Hepatocyte (in vitro differentiated cells): ENCODE results near the gene HIP1. TPM values are rescaled to one million over a fixed set of nuclear protein-coding genes. Genes with fewer than 3 reads are reported as not detected.
"Not testable (repeated sequence)": the region's sequence is repeated elsewhere in the genome, so short reads cannot be mapped to it uniquely, and the experiment has no call there.

Experiments
- DNase-seq: peaks from one replicate; pipeline ENCODE4 v3.0.0-alpha.2; 2016; ENCODE audit warnings: low spot score
- H2AFZ ChIP-seq: fragments of 200-600 bp; sonication (generic); 2 replicates; pipeline ENCODE4 v1.6.0; 2016; ENCODE audit warnings: antibody characterized with exemption, mild to moderate bottlenecking
- H3K27ac ChIP-seq: fragments of 200-600 bp; sonication (generic); 2 replicates; pipeline ENCODE4 v1.5.1; 2016; ENCODE audit warnings: mild to moderate bottlenecking
- H3K27me3 ChIP-seq: fragments of 200-600 bp; sonication (generic); 2 replicates; pipeline ENCODE4 v1.6.1; 2016
- H3K36me3 ChIP-seq: fragments of 200-600 bp; sonication (generic); replicated peaks from 2 replicates; pipeline ENCODE4 v1.5.1; 2016; ENCODE audit warnings: low read depth; ENCODE audit not compliant: insufficient read depth
- H3K4me1 ChIP-seq: fragments of 200-600 bp; sonication (generic); 2 replicates; pipeline ENCODE4 v1.5.1; 2016; ENCODE audit warnings: mild to moderate bottlenecking, moderate library complexity; ENCODE audit not compliant: insufficient read depth
- H3K4me2 ChIP-seq: fragments of 200-600 bp; sonication (generic); 2 replicates; pipeline ENCODE4 v1.6.0; 2016
- H3K4me3 ChIP-seq: fragments of 200-600 bp; sonication (generic); 2 replicates; pipeline ENCODE4 v1.5.1; 2016; ENCODE audit warnings: mild to moderate bottlenecking
- H3K79me2 ChIP-seq: fragments of 200-600 bp; sonication (generic); 2 replicates; pipeline ENCODE4 v1.6.0; 2017; ENCODE audit warnings: mild to moderate bottlenecking
- H3K9me2 ChIP-seq: fragments of 200-600 bp; sonication (generic); replicated peaks from 2 replicates; pipeline ENCODE4 v1.6.0; 2017; ENCODE audit warnings: mild to moderate bottlenecking; ENCODE audit not compliant: insufficient read depth
- H3K9me3 ChIP-seq: fragments of 200-600 bp; sonication (generic); 2 replicates; pipeline ENCODE4 v1.5.1; 2016; ENCODE audit warnings: low read depth, mild to moderate bottlenecking
- H4K20me1 ChIP-seq: fragments of 200-600 bp; sonication (generic); 2 replicates; pipeline ENCODE4 v1.6.0; 2016; ENCODE audit warnings: mild to moderate bottlenecking; ENCODE audit not compliant: insufficient read depth, poor library complexity, severe bottlenecking
- EZH2 ChIP-seq: fragments of 200-600 bp; sonication (generic); IDR thresholded peaks from 2 replicates; pipeline ENCODE4 v1.6.1; 2016; ENCODE audit warnings: antibody characterized with exemption, mild to moderate bottlenecking, borderline replicate concordance
- EZH2phosphoT487 ChIP-seq: fragments of 200-600 bp; sonication (generic); IDR thresholded peaks from one replicate; pipeline ENCODE4 v1.6.1; 2018; ENCODE audit warnings: antibody characterized with exemption, mild to moderate bottlenecking, low read depth, moderate library complexity; ENCODE audit not compliant: unreplicated experiment, severe bottlenecking
- WGBS: methylation state at CpG from one replicate; pipeline ENCODE4 v1.1.6; 2016; ENCODE audit warnings: low lambda C conversion rate; ENCODE audit errors: missing lambda C conversion rate; 5-methylcytosine and 5-hydroxymethylcytosine counted together
- polyA plus RNA-seq: library from polyadenylated mRNA; unstranded; fragments of >200 nt; fragmentation: Nextera tagmentation; extraction: Ambion mirVana; gene quantifications from 2 replicates; pipeline ENCODE4 v1.2.1, GENCODE V29; 2016
- total RNA-seq: library from RNA; depleted of rRNA; stranded (reverse); fragments of >200 nt; gene quantifications from 2 replicates; pipeline ENCODE4 v1.2.3, GENCODE V29; 2014
- TF ChIP-seq, protein P1 (sequence below): fragments of 200-600 bp; sonication (generic); IDR thresholded peaks from 2 replicates; pipeline ENCODE4 v1.5.1; 2016; ENCODE audit warnings: antibody characterized with exemption, mild to moderate bottlenecking; ENCODE audit not compliant: poor library complexity

HIP1 gene
- total and polyA plus RNA-seq, 2 experiments from 2014 or later = 8.3 to 14.5 TPM

GRCh38 chr7:75696263-75697037 is 42.3 kb downstream of the HIP1 start:
- no peak for DNase-seq
- Histone ChIP-seq H3K4me3 (no peak overlapping the region), H3K79me2 (no peaks in the 10 kb centered on the region), H3K4me1 (no peaks in the 10 kb centered on the region), H3K9me3 (no peaks in the 10 kb centered on the region), H4K20me1 (no peaks in the 10 kb centered on the region), H3K9me2 (no peaks in the 10 kb centered on the region), H3K4me2 (no peak overlapping the region), H3K27ac (no peak overlapping the region), H3K27me3 (no peaks in the 10 kb centered on the region), H3K36me3 (no peaks in the 10 kb centered on the region), H2AFZ (no peak overlapping the region)
- 74% methylated on average over 3 of the region's 4 CpGs for WGBS
- no peak for TF ChIP-seq EZH2phosphoT487

DNA sequence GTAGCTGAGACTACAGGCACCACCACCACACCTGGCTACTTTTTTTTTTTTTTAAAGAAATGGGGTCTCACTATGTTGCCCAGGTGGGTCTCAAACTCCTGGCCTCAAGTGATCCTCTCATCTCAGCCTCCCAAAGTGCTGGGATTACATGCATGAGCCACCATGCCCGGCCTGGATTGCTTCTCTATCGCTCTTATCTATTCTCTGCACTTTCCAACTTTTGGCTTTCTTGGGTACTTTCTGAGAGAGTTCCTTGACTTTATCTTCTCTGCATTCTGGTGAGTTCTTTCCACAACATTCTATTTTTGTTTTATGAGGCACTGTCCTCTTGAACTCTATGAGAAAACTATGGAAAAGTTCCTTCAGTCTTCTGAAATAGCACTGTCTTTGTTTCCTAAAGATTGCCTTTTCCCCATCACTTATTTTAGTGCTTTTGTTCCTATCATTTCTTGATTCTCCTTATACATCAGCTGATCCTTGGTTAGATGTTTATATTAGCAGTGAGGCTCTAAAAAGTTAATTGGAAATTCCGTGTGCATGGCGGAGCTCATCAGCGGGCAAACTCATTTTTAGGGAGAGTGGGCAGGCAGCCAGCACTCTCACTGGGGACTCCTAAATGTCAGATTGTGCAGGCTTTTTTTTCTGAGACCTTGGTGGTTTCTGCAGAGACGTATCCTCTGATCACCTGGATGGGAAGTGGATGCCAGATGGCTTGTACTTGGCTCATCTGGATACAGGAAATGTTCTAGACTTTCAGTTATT is 43.9 kb downstream of the HIP1 start:
- H3K79me2 ChIP-seq = no peaks in the 10 kb centered on the region
- H2AFZ ChIP-seq = no peak overlapping the region
- H3K9me3 ChIP-seq = no peaks in the 10 kb centered on the region
- no peak overlapping the region for H3K27ac ChIP-seq
- H4K20me1 ChIP-seq = no peaks in the 10 kb centered on the region
- H3K27me3 ChIP-seq = no peaks in the 10 kb centered on the region
- 69% methylated on average over 6 of the region's 6 CpGs for WGBS
- H3K4me3 ChIP-seq = no peak overlapping the region
- DNase-seq = no peak
- no peaks in the 10 kb centered on the region for H3K4me1 ChIP-seq
- TF ChIP-seq EZH2 (no peak), EZH2phosphoT487 (no peak)
- TF ChIP-seq, protein P1, sequence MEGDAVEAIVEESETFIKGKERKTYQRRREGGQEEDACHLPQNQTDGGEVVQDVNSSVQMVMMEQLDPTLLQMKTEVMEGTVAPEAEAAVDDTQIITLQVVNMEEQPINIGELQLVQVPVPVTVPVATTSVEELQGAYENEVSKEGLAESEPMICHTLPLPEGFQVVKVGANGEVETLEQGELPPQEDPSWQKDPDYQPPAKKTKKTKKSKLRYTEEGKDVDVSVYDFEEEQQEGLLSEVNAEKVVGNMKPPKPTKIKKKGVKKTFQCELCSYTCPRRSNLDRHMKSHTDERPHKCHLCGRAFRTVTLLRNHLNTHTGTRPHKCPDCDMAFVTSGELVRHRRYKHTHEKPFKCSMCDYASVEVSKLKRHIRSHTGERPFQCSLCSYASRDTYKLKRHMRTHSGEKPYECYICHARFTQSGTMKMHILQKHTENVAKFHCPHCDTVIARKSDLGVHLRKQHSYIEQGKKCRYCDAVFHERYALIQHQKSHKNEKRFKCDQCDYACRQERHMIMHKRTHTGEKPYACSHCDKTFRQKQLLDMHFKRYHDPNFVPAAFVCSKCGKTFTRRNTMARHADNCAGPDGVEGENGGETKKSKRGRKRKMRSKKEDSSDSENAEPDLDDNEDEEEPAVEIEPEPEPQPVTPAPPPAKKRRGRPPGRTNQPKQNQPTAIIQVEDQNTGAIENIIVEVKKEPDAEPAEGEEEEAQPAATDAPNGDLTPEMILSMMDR = no peak
- H3K4me2 ChIP-seq = no peak overlapping the region
- H3K9me2 ChIP-seq = no peaks in the 10 kb centered on the region
- no peaks in the 10 kb centered on the region for H3K36me3 ChIP-seq

- DNase-seq, H3K9me2 ChIP-seq, H4K20me1 ChIP-seq, H3K4me1 ChIP-seq, H3K9me3 ChIP-seq, H3K27ac ChIP-seq, H3K4me3 ChIP-seq, H3K27me3 ChIP-seq, H3K79me2 ChIP-seq, H3K4me2 ChIP-seq, H3K36me3 ChIP-seq, H2AFZ ChIP-seq: not testable (repeated sequence)
- WGBS = 94% methylated on average over 6 of the region's 6 CpGs
Measured at GRCh38 chr7:75693668-75694067, 45.1 kb downstream of the HIP1 start.

DNA sequence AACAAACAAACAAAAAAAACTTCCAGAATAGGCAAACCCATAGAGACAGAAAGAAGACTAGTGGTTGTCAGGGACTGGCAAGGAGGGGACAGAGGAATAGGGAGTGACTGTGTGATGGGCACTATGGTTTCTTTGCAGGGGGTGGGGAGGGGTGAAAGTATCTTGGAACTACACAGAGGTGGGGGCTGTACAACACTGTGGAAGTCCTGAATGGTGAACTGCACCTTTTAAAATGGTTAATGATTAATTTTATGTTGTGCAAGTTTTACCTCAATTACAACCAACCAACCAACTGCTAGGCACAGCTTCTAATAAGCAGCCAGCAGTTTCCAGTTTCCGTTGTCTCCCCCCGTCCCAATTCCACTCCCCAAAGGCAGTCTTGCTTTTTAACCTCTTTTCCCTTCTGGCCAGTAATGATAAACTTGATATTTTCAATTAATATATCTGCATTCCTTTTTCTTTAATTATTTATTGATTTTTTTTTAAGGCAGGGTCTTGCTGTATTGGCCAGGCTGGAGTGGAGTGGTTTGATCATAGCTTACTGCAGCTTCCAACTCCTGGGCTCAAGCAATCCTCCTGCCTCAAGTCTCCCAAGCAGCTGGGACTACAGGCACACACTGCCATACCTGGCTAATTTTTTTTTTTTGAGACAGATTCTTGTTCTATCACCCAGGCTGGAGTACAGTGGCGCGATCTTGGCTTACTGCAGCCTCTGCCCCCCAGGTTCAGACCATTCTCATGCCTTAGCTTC is 46.8 kb downstream of the HIP1 start:
- Histone ChIP-seq H3K27me3 (no peaks in the 10 kb centered on the region), H3K4me1 (no peaks in the 10 kb centered on the region), H3K27ac (no peak overlapping the region), H3K79me2 (no peaks in the 10 kb centered on the region), H3K9me3 (no peaks in the 10 kb centered on the region), H3K4me3 (no peak overlapping the region), H4K20me1 (no peaks in the 10 kb centered on the region), H3K36me3 (no peaks in the 10 kb centered on the region), H2AFZ (no peak overlapping the region), H3K4me2 (peak overlapping the region; percentile 57), H3K9me2 (no peaks in the 10 kb centered on the region)
- peak; percentile 5 for DNase-seq
- TF ChIP-seq EZH2 = no peak
- TF ChIP-seq, protein P1 = no peak
- TF ChIP-seq EZH2phosphoT487 = no peak
- 83% methylated on average over 4 of the region's 4 CpGs for WGBS
